Kidney capillary endothelial cell (primary cell): ENCODE results near the gene NBEA.

Experiments
- DNase-seq: peaks from one replicate; pipeline ENCODE4 v3.0.0-alpha.2; 2018; ENCODE audit warnings: low spot score

Gene NBEA

DNA sequence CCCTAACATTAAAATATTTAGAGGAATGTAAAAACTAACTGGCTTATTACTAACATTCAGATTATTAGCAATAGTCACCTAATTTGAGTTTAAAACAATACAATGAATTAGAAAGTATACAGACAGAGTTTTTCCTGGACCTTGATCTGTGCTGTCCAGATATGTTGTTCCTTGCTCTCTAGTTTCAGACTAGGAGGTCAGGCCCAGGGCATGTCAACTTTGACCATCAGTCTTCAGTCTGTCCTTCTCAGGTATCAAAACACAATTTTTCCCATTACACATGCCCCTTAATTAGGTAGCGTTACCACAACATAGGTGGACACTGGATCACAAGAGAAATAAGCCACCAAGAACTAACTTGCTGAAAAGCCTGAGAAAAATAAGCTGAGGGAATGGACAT lies 337.4 kb downstream of the NBEA start:
- DNase-seq, result no peak

- peak; percentile 4 for DNase-seq
These were observed 341.8 kb downstream of the NBEA start for GRCh38 chr13:35283856-35284255.

- DNase-seq, result no peak
These were observed 343.6 kb downstream of the NBEA start for GRCh38 chr13:35285677-35286076.

DNA sequence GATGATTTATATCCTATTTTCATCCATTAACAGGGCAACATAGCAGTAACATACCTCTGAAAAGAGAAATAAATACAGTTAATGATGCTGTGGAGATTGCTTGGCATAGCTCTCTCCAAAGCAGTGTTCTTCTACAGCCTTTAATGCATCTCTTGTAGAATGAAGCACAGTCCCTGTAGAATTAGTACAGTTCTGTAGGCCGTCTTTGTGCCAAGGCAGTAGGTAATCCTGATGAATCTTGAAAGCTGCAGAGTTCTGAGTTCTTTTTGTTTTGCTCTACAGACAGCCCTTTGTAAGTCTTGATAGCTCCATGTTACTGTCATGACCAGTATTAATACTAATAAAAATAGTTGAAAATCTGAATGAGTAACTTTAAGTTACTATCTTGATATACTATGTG lies 350.3 kb downstream of the NBEA start:
- no peak for DNase-seq

DNA sequence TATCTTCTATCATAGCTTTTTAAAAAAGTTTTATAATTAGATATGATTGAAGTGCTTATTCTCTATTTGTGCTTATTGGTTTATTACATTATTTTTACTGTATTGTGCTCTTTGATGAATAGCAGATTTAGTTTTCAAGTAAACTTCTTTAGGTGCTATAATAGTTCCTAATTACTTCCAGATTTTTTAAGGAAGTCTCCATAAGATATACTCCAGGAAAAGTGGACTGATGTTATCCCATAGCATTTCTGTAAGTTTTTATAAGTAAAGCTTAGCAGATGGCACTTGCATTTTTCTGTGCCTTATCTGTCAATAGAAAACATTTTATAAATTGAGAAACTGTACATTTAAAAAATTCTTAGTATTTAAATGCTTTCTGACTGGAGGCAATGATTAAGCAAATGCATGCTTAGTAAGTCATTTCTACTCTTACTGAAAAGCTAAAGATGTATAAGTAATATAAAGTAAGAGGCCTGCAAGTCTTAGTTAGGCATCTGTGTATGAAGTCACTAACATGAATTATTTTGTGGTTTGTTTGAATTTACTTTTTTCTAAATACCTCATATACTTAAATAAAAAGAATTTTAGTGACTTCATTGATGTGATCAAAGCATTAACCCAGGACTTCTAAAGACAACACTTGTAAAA lies 351.6 kb downstream of the NBEA start:
- DNase-seq, result no peak

- DNase-seq, result no peak
These were observed 367.6 kb downstream of the NBEA start for GRCh38 chr13:35309706-35310105.

- DNase-seq, result no peak
These were observed 390.1 kb downstream of the NBEA start for GRCh38 chr13:35332134-35332533.

DNA sequence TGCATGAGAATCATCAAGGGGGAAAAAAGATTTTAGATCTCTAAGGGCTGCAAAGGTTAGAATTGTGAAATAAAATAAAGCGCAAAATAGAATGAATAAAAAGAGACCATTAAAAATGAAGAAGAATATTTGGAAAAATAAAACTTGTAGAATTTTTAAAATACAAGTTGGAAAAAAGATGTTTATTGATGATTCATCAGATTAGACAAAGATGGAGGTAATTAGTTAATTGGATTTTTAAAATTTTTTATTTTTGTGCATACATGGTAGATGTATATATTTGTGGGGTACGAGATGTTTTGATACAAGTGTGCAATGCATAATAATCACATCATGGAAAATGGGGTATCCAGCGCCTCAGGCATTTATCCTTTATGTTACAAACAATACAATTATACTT lies 391.1 kb downstream of the NBEA start:
- DNase-seq, result no peak

DNA sequence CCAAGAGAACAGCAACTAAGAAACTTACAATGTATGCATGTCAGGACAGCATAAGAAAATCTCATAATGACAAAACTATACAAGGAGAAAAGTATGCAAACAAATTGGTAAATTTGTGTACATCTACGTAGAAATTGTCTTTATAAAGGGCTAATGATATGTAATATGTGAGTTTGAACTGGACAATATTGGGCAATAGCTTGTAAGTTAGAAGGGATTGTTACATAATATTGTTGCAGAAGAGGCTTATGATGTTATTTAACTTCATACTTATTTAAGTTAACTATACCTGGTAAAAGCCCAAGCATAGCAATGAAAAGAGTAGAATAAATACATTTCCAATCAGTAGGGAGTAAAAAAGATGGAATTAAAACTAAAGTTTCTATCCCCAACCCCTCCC lies 400.4 kb downstream of the NBEA start:
- DNase-seq, result no peak

DNA sequence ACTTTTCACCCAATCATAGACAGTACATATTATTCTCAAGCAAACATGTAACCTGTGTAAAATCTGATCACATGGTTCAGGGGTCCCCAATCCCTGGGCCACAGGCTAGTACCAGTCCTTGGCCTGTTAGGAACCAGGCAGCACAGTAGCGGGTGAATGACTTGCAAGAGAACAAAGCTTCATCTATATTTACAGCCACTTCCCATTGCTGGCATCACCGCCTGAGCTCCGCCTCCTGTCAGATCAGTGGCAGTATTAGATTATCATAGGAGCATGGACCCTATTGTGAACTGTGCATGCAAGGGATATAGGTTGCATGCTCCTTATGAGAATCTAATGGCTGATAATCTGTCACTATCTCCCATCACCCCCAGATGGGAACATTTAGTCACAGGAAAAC lies 401.3 kb downstream of the NBEA start:
- no peak for DNase-seq

DNA sequence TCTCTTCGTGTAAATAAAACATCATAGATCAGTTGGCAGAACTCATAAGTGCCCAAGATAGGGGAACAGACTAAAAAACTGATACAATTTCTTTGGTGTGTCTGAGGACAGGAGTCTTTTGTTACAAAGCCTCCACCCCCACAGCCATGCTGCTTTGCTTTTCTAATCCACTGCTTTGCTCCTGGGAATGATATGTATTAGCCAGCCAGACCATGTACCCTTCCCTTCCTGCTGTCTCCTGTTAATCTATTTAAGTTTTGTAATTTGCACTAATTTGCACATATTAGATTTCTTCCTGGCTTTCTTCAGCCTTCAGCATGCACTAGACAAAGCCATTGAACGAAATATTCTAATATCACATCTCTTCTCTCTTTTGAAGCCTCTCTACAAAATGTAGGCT lies 403.9 kb downstream of the NBEA start:
- DNase-seq, result no peak

DNA sequence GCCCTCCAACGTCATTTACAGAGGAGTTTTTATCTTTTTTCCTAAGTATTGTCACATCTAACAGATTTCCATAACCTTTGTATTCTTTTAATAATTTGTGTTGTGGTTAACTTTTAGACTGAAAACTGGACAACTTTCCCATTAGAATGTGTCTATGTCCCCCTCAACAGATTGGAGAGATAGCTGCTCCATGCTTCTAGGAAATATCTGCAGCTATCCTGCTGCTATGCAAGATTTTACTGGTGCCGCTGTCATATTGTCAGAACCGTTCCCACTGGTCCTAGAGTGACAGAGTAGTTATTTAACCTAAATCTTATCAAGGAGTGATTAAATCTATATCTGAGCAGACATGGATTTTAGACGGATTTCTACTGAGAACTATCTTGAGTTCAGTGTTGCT lies 404.4 kb downstream of the NBEA start:
- DNase-seq, result no peak

GRCh38 chr13:35347679-35348205 lies 405.7 kb downstream of the NBEA start:
- DNase-seq, result no peak

DNA sequence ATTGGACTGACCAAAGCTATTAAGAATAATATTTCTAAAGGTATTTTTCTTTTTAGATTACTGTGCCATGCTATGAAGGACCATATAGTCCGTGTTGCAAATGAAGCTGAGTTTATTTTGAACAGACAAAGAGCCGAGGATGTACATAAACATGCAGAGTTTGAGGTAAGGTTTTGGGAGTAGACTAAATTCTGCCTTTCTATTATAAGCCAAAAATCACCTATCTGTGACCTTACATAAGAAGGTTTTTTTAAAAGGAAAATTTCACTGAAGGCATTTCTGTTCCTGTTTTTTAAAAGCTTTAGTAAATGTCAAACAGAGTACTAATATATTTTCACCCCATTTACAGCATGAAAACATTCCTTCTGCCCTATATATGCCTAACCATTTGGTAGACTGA lies 407.0 kb downstream of the NBEA start:
- no peak for DNase-seq

- no peak for DNase-seq
These were observed 407.7 kb downstream of the NBEA start for GRCh38 chr13:35349673-35350278.

GRCh38 chr13:35354285-35354684 lies 412.2 kb downstream of the NBEA start:
- no peak for DNase-seq

- DNase-seq, result no peak
These were observed 412.8 kb downstream of the NBEA start for GRCh38 chr13:35354882-35355281.

DNA sequence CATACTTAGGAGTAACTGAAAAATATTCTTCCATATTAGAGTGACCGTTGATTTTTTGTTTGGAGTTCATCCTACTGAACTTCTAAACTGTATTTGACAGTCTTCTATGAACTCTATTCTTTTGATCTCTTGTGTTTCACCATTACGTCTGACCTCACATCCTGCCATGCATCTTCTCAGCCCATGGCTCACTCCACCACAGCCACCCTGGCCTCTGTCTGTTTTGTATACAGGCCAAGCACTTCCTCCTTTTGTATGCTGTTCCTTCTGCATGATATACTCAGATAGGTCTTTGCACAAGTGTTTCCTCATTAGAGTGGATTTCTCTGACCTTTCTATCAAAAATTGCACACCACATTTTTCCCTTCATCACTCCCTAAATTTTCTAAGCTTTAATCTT lies 414.5 kb downstream of the NBEA start:
- DNase-seq, result peak; percentile 51

GRCh38 chr13:35365883-35366282 lies 423.8 kb downstream of the NBEA start:
- no peak for DNase-seq

- no peak for DNase-seq
These were observed 425.5 kb downstream of the NBEA start for GRCh38 chr13:35367586-35367985.

DNA sequence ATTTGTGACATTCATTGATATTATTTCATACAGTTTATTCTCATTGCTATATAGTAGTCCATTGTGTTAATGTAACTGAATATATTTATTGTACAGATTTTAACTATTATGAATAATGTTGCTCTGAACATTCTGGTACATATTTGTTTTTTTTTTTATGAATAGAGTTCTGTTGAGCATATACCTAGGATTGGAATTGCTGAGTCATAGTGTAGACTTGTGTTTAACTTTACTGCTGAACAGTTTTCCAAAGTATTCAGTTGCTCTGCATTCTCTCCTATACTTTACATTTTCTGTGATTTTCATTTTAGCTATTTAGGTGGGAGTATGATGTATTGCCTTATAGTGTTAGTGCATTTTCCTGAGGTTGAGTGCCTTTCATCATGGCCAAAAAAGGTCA lies 436.9 kb downstream of the NBEA start:
- no peak for DNase-seq

DNA sequence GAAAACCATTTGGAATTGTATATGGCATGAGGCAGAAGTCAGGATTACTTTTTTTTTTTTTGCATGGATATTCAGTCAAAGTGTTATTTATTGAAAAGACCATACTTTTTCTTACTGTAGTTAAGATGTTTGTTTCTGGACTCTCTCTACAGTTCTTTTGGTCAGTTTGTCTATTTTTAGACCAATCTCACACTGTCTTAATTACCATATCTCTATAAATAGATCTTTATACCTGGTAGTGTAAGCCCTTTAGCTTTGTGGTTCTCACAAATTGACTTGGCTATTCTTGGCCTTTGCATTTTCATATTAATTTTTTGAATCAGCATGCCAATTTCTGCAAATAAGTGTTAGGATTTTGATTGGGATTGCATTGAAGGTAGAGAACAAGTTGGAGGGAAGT lies 437.6 kb downstream of the NBEA start:
- DNase-seq, result no peak

- no peak for DNase-seq
These were observed 445.7 kb downstream of the NBEA start for GRCh38 chr13:35387682-35388250.
